Measurements from ENCODE around the gene CSMD2.

GRCh38 chr1:33921281-33921680, 243.7 kb downstream of the CSMD2 start:
- no peak for TF ChIP-seq EZH2phosphoT487 (IDR thresholded peaks at IDR 0.05)
- TF ChIP-seq, protein P1, sequence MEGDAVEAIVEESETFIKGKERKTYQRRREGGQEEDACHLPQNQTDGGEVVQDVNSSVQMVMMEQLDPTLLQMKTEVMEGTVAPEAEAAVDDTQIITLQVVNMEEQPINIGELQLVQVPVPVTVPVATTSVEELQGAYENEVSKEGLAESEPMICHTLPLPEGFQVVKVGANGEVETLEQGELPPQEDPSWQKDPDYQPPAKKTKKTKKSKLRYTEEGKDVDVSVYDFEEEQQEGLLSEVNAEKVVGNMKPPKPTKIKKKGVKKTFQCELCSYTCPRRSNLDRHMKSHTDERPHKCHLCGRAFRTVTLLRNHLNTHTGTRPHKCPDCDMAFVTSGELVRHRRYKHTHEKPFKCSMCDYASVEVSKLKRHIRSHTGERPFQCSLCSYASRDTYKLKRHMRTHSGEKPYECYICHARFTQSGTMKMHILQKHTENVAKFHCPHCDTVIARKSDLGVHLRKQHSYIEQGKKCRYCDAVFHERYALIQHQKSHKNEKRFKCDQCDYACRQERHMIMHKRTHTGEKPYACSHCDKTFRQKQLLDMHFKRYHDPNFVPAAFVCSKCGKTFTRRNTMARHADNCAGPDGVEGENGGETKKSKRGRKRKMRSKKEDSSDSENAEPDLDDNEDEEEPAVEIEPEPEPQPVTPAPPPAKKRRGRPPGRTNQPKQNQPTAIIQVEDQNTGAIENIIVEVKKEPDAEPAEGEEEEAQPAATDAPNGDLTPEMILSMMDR (IDR thresholded peaks at IDR 0.05) = no peak
- TF ChIP-seq EZH2 (IDR thresholded peaks at IDR 0.05) = no peak

All from neural progenitor cell (in vitro differentiated cells).